ENCODE results near the gene BTD.

GRCh38 chr3:15660055-15660935, 58.8 kb downstream of the BTD start:
- TF ChIP-seq CTCF (IDR thresholded peaks at IDR 0.05; ENCODE audit: insufficient read depth, low read length, poor library complexity, severe bottlenecking) (no peak), EZH2phosphoT487 (conservative IDR thresholded peaks at IDR 0.05; ENCODE audit: low read length) (no peak)
